Central memory CD8-positive, alpha-beta T cell (primary cell): Measurements from ENCODE around the gene WDR72.
"Not testable (repeated sequence)": the region's sequence is repeated elsewhere in the genome, so short reads cannot be mapped to it uniquely, and the experiment has no call there.

Experiments
- ATAC-seq: fragments of 150-1000 bp; cut with Tn5 transposase; replicated peaks from 2 replicates; pipeline ENCODE4 v1.10.0; 2022; ENCODE audit warnings: mild to moderate bottlenecking, moderate FRiP score, moderate number of reproducible peaks; ENCODE audit not compliant: poor library complexity, severe bottlenecking; ENCODE audit errors: extremely low read depth
- DNase-seq, 2 donors: peaks; one replicate each; pipeline ENCODE4 v3.0.0; 2021; ENCODE audit warnings: low spot score in 2 of 2
- H3K27ac Mint-ChIP-seq: one replicate; pipeline ENCODE4 v1.8.0; 2022; ENCODE audit warnings: low read depth, mild to moderate bottlenecking, moderate library complexity, mixed read lengths
- H3K27me3 Mint-ChIP-seq: one replicate; pipeline ENCODE4 v1.8.0; 2022; ENCODE audit warnings: mixed read lengths
- H3K36me3 Mint-ChIP-seq: one replicate; pipeline ENCODE4 v1.8.0; 2022; ENCODE audit warnings: mild to moderate bottlenecking, moderate library complexity, mixed read lengths; ENCODE audit not compliant: insufficient read depth
- H3K4me1 Mint-ChIP-seq: one replicate; pipeline ENCODE4 v1.8.0; 2022; ENCODE audit warnings: mixed read lengths
- H3K4me3 Mint-ChIP-seq: one replicate; pipeline ENCODE4 v1.8.0; 2022; ENCODE audit warnings: mild to moderate bottlenecking, moderate library complexity, mixed read lengths
- H3K9me3 Mint-ChIP-seq: one replicate; pipeline ENCODE4 v1.8.0; 2022; ENCODE audit warnings: mixed read lengths

Gene WDR72

GRCh38 chr15:53684162-53684561 is 75.3 kb downstream of the WDR72 start:
- not testable (repeated sequence) for H3K27me3 Mint-ChIP-seq, H3K27ac Mint-ChIP-seq, DNase-seq, H3K4me1 Mint-ChIP-seq, H3K36me3 Mint-ChIP-seq, ATAC-seq, H3K9me3 Mint-ChIP-seq, H3K4me3 Mint-ChIP-seq

- DNase-seq (no peak), ATAC-seq (no peak)
- no peaks in the 10 kb centered on the region for H3K36me3 Mint-ChIP-seq
- H3K4me3 Mint-ChIP-seq = no peak overlapping the region
- H3K4me1 Mint-ChIP-seq = no peaks in the 10 kb centered on the region
- H3K27ac Mint-ChIP-seq = no peak overlapping the region
- peaks cover 10% of the 10 kb centered on the region for H3K9me3 Mint-ChIP-seq
- H3K27me3 Mint-ChIP-seq = no peaks in the 10 kb centered on the region
Observed at GRCh38 chr15:53681056-53681455, 78.4 kb downstream of the WDR72 start.

- no peak overlapping the region for H3K27ac Mint-ChIP-seq
- no peak for DNase-seq
- H3K4me1 Mint-ChIP-seq = no peaks in the 10 kb centered on the region
- peaks cover 18% of the 10 kb centered on the region for H3K9me3 Mint-ChIP-seq
- H3K36me3 Mint-ChIP-seq = no peaks in the 10 kb centered on the region
- no peak overlapping the region for H3K4me3 Mint-ChIP-seq
- ATAC-seq = no peak
- no peaks in the 10 kb centered on the region for H3K27me3 Mint-ChIP-seq
Observed at GRCh38 chr15:53675832-53676231, 83.6 kb downstream of the WDR72 start.

GRCh38 chr15:53671545-53671944 is 87.9 kb downstream of the WDR72 start:
- Mint-ChIP-seq H3K9me3 (peaks cover 8% of the 10 kb centered on the region), H3K4me3 (no peak overlapping the region), H3K4me1 (no peaks in the 10 kb centered on the region), H3K27ac (no peak overlapping the region), H3K36me3 (no peaks in the 10 kb centered on the region), H3K27me3 (no peaks in the 10 kb centered on the region)
- ATAC-seq = no peak
- no peak for DNase-seq

GRCh38 chr15:53670701-53671100 is 88.8 kb downstream of the WDR72 start:
- Mint-ChIP-seq H3K36me3 (no peaks in the 10 kb centered on the region), H3K27ac (no peak overlapping the region), H3K9me3 (peaks cover 8% of the 10 kb centered on the region), H3K4me1 (no peaks in the 10 kb centered on the region), H3K4me3 (no peak overlapping the region), H3K27me3 (no peaks in the 10 kb centered on the region)
- DNase-seq = no peak
- ATAC-seq = no peak

GRCh38 chr15:53665930-53666329 is 93.5 kb downstream of the WDR72 start:
- no peaks in the 10 kb centered on the region for H3K4me1 Mint-ChIP-seq
- no peak for ATAC-seq
- H3K9me3 Mint-ChIP-seq = no peaks in the 10 kb centered on the region
- no peak overlapping the region for H3K4me3 Mint-ChIP-seq
- H3K27ac Mint-ChIP-seq = no peak overlapping the region
- no peaks in the 10 kb centered on the region for H3K36me3 Mint-ChIP-seq
- H3K27me3 Mint-ChIP-seq = no peaks in the 10 kb centered on the region
- DNase-seq = no peak

- ATAC-seq = no peak
- Mint-ChIP-seq H3K4me3 (no peak overlapping the region), H3K36me3 (no peaks in the 10 kb centered on the region)
Observed at GRCh38 chr15:53658827-53659555, 100.5 kb downstream of the WDR72 start.

GRCh38 chr15:53658255-53658654 is 101.2 kb downstream of the WDR72 start:
- H3K27ac Mint-ChIP-seq = no peak overlapping the region

More at GRCh38 chr15:53658827-53659555, 100.5 kb downstream of the WDR72 start:
- H3K4me1 Mint-ChIP-seq = no peaks in the 10 kb centered on the region
- DNase-seq = no peak
- H3K9me3 Mint-ChIP-seq = peaks cover 5% of the 10 kb centered on the region
- H3K27ac Mint-ChIP-seq = no peak overlapping the region
- no peaks in the 10 kb centered on the region for H3K27me3 Mint-ChIP-seq

GRCh38 chr15:53648934-53649333 is 110.5 kb downstream of the WDR72 start:
- DNase-seq (no peak), ATAC-seq (no peak)
- H3K27ac Mint-ChIP-seq = no peak overlapping the region
- H3K4me3 Mint-ChIP-seq = no peak overlapping the region
- peaks cover 20% of the 10 kb centered on the region for H3K9me3 Mint-ChIP-seq
- no peaks in the 10 kb centered on the region for H3K27me3 Mint-ChIP-seq
- no peaks in the 10 kb centered on the region for H3K4me1 Mint-ChIP-seq
- peaks cover 2% of the 10 kb centered on the region for H3K36me3 Mint-ChIP-seq

More at GRCh38 chr15:53658255-53658654, 101.2 kb downstream of the WDR72 start:
- DNase-seq (no peak), ATAC-seq (no peak)
- peaks cover 5% of the 10 kb centered on the region for H3K9me3 Mint-ChIP-seq
- no peaks in the 10 kb centered on the region for H3K4me1 Mint-ChIP-seq
- no peaks in the 10 kb centered on the region for H3K27me3 Mint-ChIP-seq
- no peak overlapping the region for H3K4me3 Mint-ChIP-seq
- H3K36me3 Mint-ChIP-seq = peaks cover under 1% of the 10 kb centered on the region

GRCh38 chr15:53644660-53645059 is 114.8 kb downstream of the WDR72 start:
- peaks cover 6% of the 10 kb centered on the region for H3K9me3 Mint-ChIP-seq

GRCh38 chr15:53634517-53635106 is 124.9 kb downstream of the WDR72 start:
- no peaks in the 10 kb centered on the region for H3K4me1 Mint-ChIP-seq
- DNase-seq (no peak), ATAC-seq (no peak)
- H3K27me3 Mint-ChIP-seq = no peaks in the 10 kb centered on the region
- no peak overlapping the region for H3K4me3 Mint-ChIP-seq
- H3K9me3 Mint-ChIP-seq = peaks cover 16% of the 10 kb centered on the region
- no peaks in the 10 kb centered on the region for H3K36me3 Mint-ChIP-seq
- H3K27ac Mint-ChIP-seq = no peak overlapping the region

More at GRCh38 chr15:53644660-53645059, 114.8 kb downstream of the WDR72 start:
- no peak for DNase-seq
- Mint-ChIP-seq H3K27me3 (no peaks in the 10 kb centered on the region), H3K4me1 (no peaks in the 10 kb centered on the region), H3K27ac (no peak overlapping the region), H3K36me3 (no peaks in the 10 kb centered on the region), H3K4me3 (no peak overlapping the region)
- ATAC-seq = no peak

- Mint-ChIP-seq H3K4me3 (no peak overlapping the region), H3K27me3 (no peaks in the 10 kb centered on the region), H3K9me3 (peaks cover 15% of the 10 kb centered on the region), H3K36me3 (no peaks in the 10 kb centered on the region), H3K27ac (no peak overlapping the region), H3K4me1 (no peaks in the 10 kb centered on the region)
- no peak for ATAC-seq
- DNase-seq = no peak
Observed at GRCh38 chr15:53627279-53627678, 132.2 kb downstream of the WDR72 start.
